ENCODE measurements around the gene PSMD10.

PSMD10 gene

GRCh38 chrX:108072746-108073145, 18.6 kb downstream of the PSMD10 start:
- no peak for DNase-seq (ENCODE audit: extremely low read depth in 1 of 2, low read depth in 1 of 2)

- DNase-seq (ENCODE audit: extremely low read depth in 1 of 2, low read depth in 1 of 2): no peak
Measured at GRCh38 chrX:108071578-108071977, 19.8 kb downstream of the PSMD10 start.

- no peak for DNase-seq (ENCODE audit: extremely low read depth in 1 of 2, low read depth in 1 of 2)
Measured at GRCh38 chrX:108070891-108071290, 20.5 kb downstream of the PSMD10 start.

GRCh38 chrX:108068121-108068520, 23.2 kb downstream of the PSMD10 start:
- DNase-seq (ENCODE audit: extremely low read depth in 1 of 2, low read depth in 1 of 2): no peak

GRCh38 chrX:108064613-108065012, 26.7 kb downstream of the PSMD10 start:
- no peak for DNase-seq (ENCODE audit: extremely low read depth in 1 of 2, low read depth in 1 of 2)

GRCh38 chrX:108064001-108064400, 27.3 kb downstream of the PSMD10 start:
- DNase-seq (ENCODE audit: extremely low read depth in 1 of 2, low read depth in 1 of 2): no peak

GRCh38 chrX:108059801-108060200, 31.5 kb downstream of the PSMD10 start:
- no peak for DNase-seq (ENCODE audit: extremely low read depth in 1 of 2, low read depth in 1 of 2)

- DNase-seq (ENCODE audit: extremely low read depth in 1 of 2, low read depth in 1 of 2): no peak
Measured at GRCh38 chrX:108055546-108055945, 35.8 kb downstream of the PSMD10 start.

GRCh38 chrX:108053218-108053617, 38.1 kb downstream of the PSMD10 start:
- DNase-seq (ENCODE audit: extremely low read depth in 1 of 2, low read depth in 1 of 2): no peak

GRCh38 chrX:108049649-108050048, 41.7 kb downstream of the PSMD10 start:
- no peak for DNase-seq (ENCODE audit: extremely low read depth in 1 of 2, low read depth in 1 of 2)

GRCh38 chrX:108044554-108045256, 46.6 kb downstream of the PSMD10 start, which contains the start of gene VSIG1:
Gene VSIG1, plus strand, starts transcription at chrX:108045065. Its CDS starts 66 bp downstream, at chrX:108045131.
- no peak for DNase-seq (ENCODE audit: extremely low read depth in 1 of 2, low read depth in 1 of 2)

GRCh38 chrX:108036298-108036973, 54.9 kb downstream of the PSMD10 start:
- no peak for DNase-seq (ENCODE audit: extremely low read depth in 1 of 2, low read depth in 1 of 2)

GRCh38 chrX:108034725-108035124, 56.6 kb downstream of the PSMD10 start:
- no peak for DNase-seq (ENCODE audit: extremely low read depth in 1 of 2, low read depth in 1 of 2)

Data from activated CD8-positive, alpha-beta memory T cell treated with anti-CD3 and anti-CD28 coated beads for 1 hour (primary cell).